Small intestine (tissue), 7 donors: ENCODE measurements around the gene YIPF2. TPM values are rescaled to one million over a fixed set of nuclear protein-coding genes. Genes with fewer than 3 reads are reported as not detected.

Experiments used
- DNase-seq, 2 donors: peaks; one replicate each; pipeline versions ENCODE4 v3.0.0 to v3.0.0-alpha.2; 2013
- FAIRE-seq: peaks from 2 replicates; lab custom pipeline; 2012; peaks lifted over from hg19 to GRCh38; lab: Jason Lieb, UNC
- H3K27ac ChIP-seq, 3 donors: one replicate each; pipeline ENCODE4 v1.5.1; 2013; ENCODE audit warnings: low read length in 2 of 3, mild to moderate bottlenecking in 2 of 3, control low read depth in 1 of 3, inconsistent platforms in 1 of 3, low read depth in 1 of 3, moderate library complexity in 1 of 3
- H3K27me3 ChIP-seq, 3 donors: one replicate each; pipeline ENCODE4 v1.6.1; 2013; ENCODE audit warnings: low read length in 3 of 3, inconsistent platforms in 1 of 3; ENCODE audit not compliant: control insufficient read depth in 3 of 3, insufficient read depth in 3 of 3
- H3K36me3 ChIP-seq, 3 donors: one replicate each; pipeline ENCODE4 v1.6.1; 2013; ENCODE audit warnings: low read length in 3 of 3, inconsistent platforms in 1 of 3, low read depth in 1 of 3, mild to moderate bottlenecking in 1 of 3, moderate library complexity in 1 of 3; ENCODE audit not compliant: control insufficient read depth in 3 of 3, insufficient read depth in 2 of 3
- H3K4me1 ChIP-seq, 3 donors: one replicate each; pipeline ENCODE4 v1.6.1; 2013; ENCODE audit warnings: low read length in 2 of 3, inconsistent platforms in 1 of 3, low read depth in 1 of 3, mild to moderate bottlenecking in 1 of 3, moderate library complexity in 1 of 3; ENCODE audit not compliant: control insufficient read depth in 3 of 3, insufficient read depth in 2 of 3
- H3K4me3 ChIP-seq, 3 donors: one replicate each; pipeline ENCODE4 v1.5.1; 2013; ENCODE audit warnings: low read length in 3 of 3, control low read depth in 1 of 3, inconsistent platforms in 1 of 3, low read depth in 1 of 3, mild to moderate bottlenecking in 1 of 3, moderate library complexity in 1 of 3
- H3K9me3 ChIP-seq, 2 donors: one replicate each; pipeline ENCODE4 v1.6.1; 2013; ENCODE audit warnings: low read depth in 1 of 2, low read length in 1 of 2; ENCODE audit not compliant: control insufficient read depth in 2 of 2, insufficient read depth in 1 of 2
- WGBS, 3 donors: extraction: QIAGEN DNeasy Blood & Tissue Kit; methylation state at CpG; one replicate each; pipeline ENCODE4 v1.1.7; 2013; 5-methylcytosine and 5-hydroxymethylcytosine counted together
- polyA plus RNA-seq, 4 donors: library from polyadenylated mRNA; stranded (reverse) in 3 of 4; unstranded in 1 of 4; fragments of 200-250 nt in 3 of 4; fragments of 120-200 nt in 1 of 4; gene quantifications; one replicate each; pipeline versions ENCODE4 v1.2.1 to v1.2.3, GENCODE V29; 2013
- donor health status: healthy with polysubstance abuse.
- donor health status: control.
- donor health status: control.
- donor health status: Bipolar disorder and iron deficiency.
- donor health status: healthy.

The YIPF2 gene
- polyA plus RNA-seq, 4 donors = 18.3 to 65.1 (median 40.1) TPM

GRCh38 chr19:10894911-10895213, 33.6 kb downstream of the YIPF2 start:
- 89 to 92% (median 92%) methylated on average over 7 of the region's 7 CpGs for WGBS, 3 donors
- FAIRE-seq = no peak
- Histone ChIP-seq H3K4me1 (peaks cover 2 to 25% (median 10%) of the 10 kb centered on the region in 3 donors), H3K27me3 (no peaks in the 10 kb centered on the region), H3K9me3 (no peaks in the 10 kb centered on the region), H3K36me3 (peaks cover 0 to 59% (median 0%) of the 10 kb centered on the region in 3 donors), H3K4me3 (no peak overlapping the region), H3K27ac (no peak overlapping the region)
- DNase-seq = no peak

- Histone ChIP-seq H3K4me1 (peaks cover 0 to 23% (median 5%) of the 10 kb centered on the region in 3 donors), H3K27ac (peak overlapping the region in 1 of 3 donors; percentile 66), H3K27me3 (no peaks in the 10 kb centered on the region), H3K4me3 (no peak overlapping the region), H3K36me3 (peaks cover 0 to 58% (median 0%) of the 10 kb centered on the region in 3 donors), H3K9me3 (no peaks in the 10 kb centered on the region)
- FAIRE-seq (no peak), DNase-seq (no peak)
- WGBS, 3 donors = 82 to 96% (median 88%) methylated on average over 13 of the region's 13 CpGs
Measured at GRCh38 chr19:10892256-10892655, 36.2 kb downstream of the YIPF2 start.

GRCh38 chr19:10891405-10892086, 36.9 kb downstream of the YIPF2 start:
- DNase-seq = peak; percentile 37 to 64
- no peak overlapping the region for H3K4me3 ChIP-seq
- peaks cover 0 to 59% (median 0%) of the 10 kb centered on the region in 3 donors for H3K36me3 ChIP-seq
- H3K9me3 ChIP-seq = no peaks in the 10 kb centered on the region
- peaks cover 0 to 21% (median 0%) of the 10 kb centered on the region in 3 donors for H3K4me1 ChIP-seq
- FAIRE-seq = no peak
- peak overlapping the region in 2 of 3 donors; percentile 15 to 66 for H3K27ac ChIP-seq
- WGBS, 3 donors = 58 to 75% (median 62%) methylated on average over 21 of the region's 21 CpGs
- no peaks in the 10 kb centered on the region for H3K27me3 ChIP-seq

- H3K36me3 ChIP-seq = peaks cover 0 to 56% (median 0%) of the 10 kb centered on the region in 3 donors
- no peak for FAIRE-seq
- 93 to 97% (median 96%) methylated on average over 4 of the region's 4 CpGs for WGBS, 3 donors
- no peak overlapping the region for H3K4me3 ChIP-seq
- H3K27me3 ChIP-seq = no peaks in the 10 kb centered on the region
- no peak for DNase-seq
- H3K9me3 ChIP-seq = no peaks in the 10 kb centered on the region
- H3K4me1 ChIP-seq = peaks cover 0 to 19% (median 0%) of the 10 kb centered on the region in 3 donors
- H3K27ac ChIP-seq = no peak overlapping the region
Measured at GRCh38 chr19:10889880-10890279, 38.6 kb downstream of the YIPF2 start.

- Histone ChIP-seq H3K9me3 (no peaks in the 10 kb centered on the region), H3K4me1 (peaks cover 0 to 19% (median 0%) of the 10 kb centered on the region in 3 donors), H3K27ac (no peak overlapping the region), H3K4me3 (no peak overlapping the region), H3K36me3 (peaks cover 0 to 47% (median 0%) of the 10 kb centered on the region in 3 donors), H3K27me3 (no peaks in the 10 kb centered on the region)
- WGBS, 3 donors = 58 to 62% (median 61%) methylated on average over 13 of the region's 13 CpGs
- FAIRE-seq = no peak
- DNase-seq = no peak
Measured at GRCh38 chr19:10888421-10888866, 40.0 kb downstream of the YIPF2 start.

GRCh38 chr19:10887616-10888367, 40.6 kb downstream of the YIPF2 start:
- FAIRE-seq = no peak
- no peak overlapping the region for H3K4me3 ChIP-seq
- peaks cover 0 to 19% (median 0%) of the 10 kb centered on the region in 3 donors for H3K4me1 ChIP-seq
- peaks cover 0 to 51% (median 0%) of the 10 kb centered on the region in 3 donors for H3K36me3 ChIP-seq
- WGBS, 3 donors = 87 to 95% (median 88%) methylated on average over 9 of the region's 9 CpGs
- no peaks in the 10 kb centered on the region for H3K27me3 ChIP-seq
- no peaks in the 10 kb centered on the region for H3K9me3 ChIP-seq
- no peak overlapping the region for H3K27ac ChIP-seq
- DNase-seq = no peak

GRCh38 chr19:10885201-10886169, 43.0 kb downstream of the YIPF2 start:
- WGBS, 3 donors = 75 to 87% (median 87%) methylated on average over 20 of the region's 20 CpGs
- Histone ChIP-seq H3K27ac (no peak overlapping the region), H3K4me3 (no peak overlapping the region), H3K27me3 (no peaks in the 10 kb centered on the region), H3K4me1 (peaks cover 0 to 4% (median 0%) of the 10 kb centered on the region in 3 donors), H3K36me3 (peaks cover 0 to 62% (median 0%) of the 10 kb centered on the region in 3 donors), H3K9me3 (no peaks in the 10 kb centered on the region)
- no peak for DNase-seq
- no peak for FAIRE-seq

- Histone ChIP-seq H3K4me3 (no peak overlapping the region), H3K4me1 (peaks cover 0 to 4% (median 0%) of the 10 kb centered on the region in 3 donors), H3K27ac (no peak overlapping the region), H3K27me3 (no peaks in the 10 kb centered on the region), H3K36me3 (peaks cover 0 to 69% (median 0%) of the 10 kb centered on the region in 3 donors), H3K9me3 (no peaks in the 10 kb centered on the region)
- no peak for DNase-seq
- 68 to 100% (median 76%) methylated on average over 2 of the region's 2 CpGs for WGBS, 3 donors
- no peak for FAIRE-seq
Measured at GRCh38 chr19:10884274-10884673, 44.2 kb downstream of the YIPF2 start.
